HCT116 (cell line): Measurements from ENCODE around the gene RANBP17. TPM values are rescaled to one million over a fixed set of nuclear protein-coding genes. Genes with fewer than 3 reads are reported as not detected.

Experiments used
- ATAC-seq: fragments of 200-7000 bp; cut with Tn5 transposase; 2 replicates; pipeline ENCODE4 v1.9.1; 2020; ENCODE audit warnings: mild to moderate bottlenecking, moderate library complexity
- BruUV-seq: library from RNA; stranded (reverse); fragments of 400-500 nt; replicated peaks from 2 replicates; lab custom pipeline; 2021; lab: Mats Ljungman, UMichigan
- CTCF ChIA-PET: fragments of 300-600 bp; sonication (Branson Sonifier 250); formaldehyde crosslinking; loops from one replicate; lab custom pipeline; 2021; ENCODE audit warnings: antibody characterized with exemption; lab: Charles Lee
- POLR2A ChIA-PET: fragments of 300-600, 350-600 bp; sonication (Branson Sonifier 250); formaldehyde crosslinking; loops from one replicate; lab custom pipeline; 2021; ENCODE audit warnings: antibody characterized with exemption; lab: Charles Lee
- RAD21 ChIA-PET, 2 experiments: fragments of 300-600 bp; sonication (Branson Sonifier 250); formaldehyde crosslinking; loops; one replicate each; lab custom pipeline; 2023; ENCODE audit warnings: low total read pairs in 2 of 2; ENCODE audit not compliant: uncharacterized antibody in 2 of 2, unreplicated experiment in 2 of 2, low non-redundant PET in 1 of 2; lab: Charles Lee
- DNase-seq: peaks from one replicate; pipeline ENCODE4 v3.0.0-alpha.2; 2010; ENCODE audit warnings: low read depth, low spot score
- H2AFZ ChIP-seq: fragments of 200-600 bp; shearing (Covaris generic), sonication (generic); 2 replicates; pipeline ENCODE4 v1.6.1; 2017; ENCODE audit warnings: low read depth, mixed run types, mixed read lengths, antibody characterized with exemption, low read length; ENCODE audit not compliant: poor library complexity, severe bottlenecking
- H3K27ac ChIP-seq: 2 replicates; pipeline ENCODE4 v1.5.1; 2012; ENCODE audit warnings: low read depth, low read length
- H3K27me3 ChIP-seq: fragments of 200-600 bp; sonication (generic); 2 replicates; pipeline ENCODE4 v1.6.1; 2016; ENCODE audit warnings: mixed run types, low read length, mixed read lengths; ENCODE audit not compliant: insufficient read depth
- H3K36me3 ChIP-seq, 2 experiments: fragments of 200-500 bp in 1 of 2; fragments of 200-600 bp in 1 of 2; sonication (Bioruptor generic) in 1 of 2; sonication (generic) in 1 of 2; 2 replicates each; pipeline versions ENCODE4 v1.5.1 to v1.6.1; 2014 to 2016; ENCODE audit warnings: low read length in 2 of 2, inconsistent platforms in 1 of 2, mixed read lengths in 1 of 2, mixed run types in 1 of 2; ENCODE audit not compliant: insufficient read depth in 2 of 2, control insufficient read depth in 1 of 2
- H3K4me1 ChIP-seq, 2 experiments: fragments of 200-600 bp in 1 of 2; sonication (generic) in 1 of 2; 2 replicates each; pipeline versions ENCODE4 v1.5.1 to v1.6.1; 2012 to 2017; ENCODE audit warnings: low read length in 2 of 2, inconsistent platforms in 1 of 2, mild to moderate bottlenecking in 1 of 2, mixed read lengths in 1 of 2, mixed run types in 1 of 2, moderate library complexity in 1 of 2; ENCODE audit not compliant: insufficient read depth in 2 of 2, control insufficient read depth in 1 of 2
- H3K4me2 ChIP-seq: fragments of 200-600 bp; sonication (generic); 2 replicates; pipeline ENCODE4 v1.6.1; 2017; ENCODE audit warnings: mixed run types, low read length, mixed read lengths
- H3K4me3 ChIP-seq, 2 experiments: fragments of 200-600 bp in 1 of 2; sonication (generic) in 1 of 2; replicated peaks in 1 of 2; 2 replicates each; pipeline ENCODE4 v1.5.1; 2011 to 2016; ENCODE audit warnings: low read length in 2 of 2, control low read depth in 1 of 2, low read depth in 1 of 2, mild to moderate bottlenecking in 1 of 2, mixed read lengths in 1 of 2, mixed run types in 1 of 2
- H3K79me2 ChIP-seq: fragments of 200-600 bp; sonication (generic); 2 replicates; pipeline ENCODE4 v1.6.1; 2017; ENCODE audit warnings: mild to moderate bottlenecking, mixed run types, low read length, moderate library complexity, mixed read lengths; ENCODE audit not compliant: insufficient read depth
- H3K9ac ChIP-seq: fragments of 200-600 bp; sonication (generic); 2 replicates; pipeline ENCODE4 v1.6.1; 2016; ENCODE audit warnings: low read length, mixed read lengths
- H3K9me2 ChIP-seq: fragments of 200-600 bp; sonication (generic), shearing (Covaris generic); 2 replicates; pipeline ENCODE4 v1.6.1; 2017; ENCODE audit warnings: mixed run types, mild to moderate bottlenecking, moderate library complexity; ENCODE audit not compliant: insufficient read depth
- H3K9me3 ChIP-seq, 2 experiments: fragments of 200-500 bp in 1 of 2; fragments of 200-600 bp in 1 of 2; sonication (Bioruptor generic) in 1 of 2; sonication (generic) in 1 of 2; 2 replicates each; pipeline ENCODE4 v1.6.1; 2014 to 2017; ENCODE audit warnings: low read length in 2 of 2, mixed read lengths in 2 of 2, inconsistent platforms in 1 of 2, low read depth in 1 of 2, mild to moderate bottlenecking in 1 of 2, mixed run types in 1 of 2, moderate library complexity in 1 of 2; ENCODE audit not compliant: control insufficient read depth in 1 of 2, insufficient read depth in 1 of 2
- H4K20me1 ChIP-seq: fragments of 200-600 bp; sonication (generic), shearing (Covaris generic); 2 replicates; pipeline ENCODE4 v1.6.1; 2017; ENCODE audit warnings: mixed run types, mild to moderate bottlenecking, moderate library complexity; ENCODE audit not compliant: insufficient read depth
- CBX3 ChIP-seq: IDR thresholded peaks from 2 replicates; pipeline ENCODE4 v1.6.1; 2012; ENCODE audit warnings: low read depth
- CEBPB ChIP-seq: IDR thresholded peaks from 2 replicates; pipeline ENCODE4 v1.6.1; 2012; ENCODE audit warnings: low read depth
- EGR1 ChIP-seq: IDR thresholded peaks from 2 replicates; pipeline ENCODE4 v1.6.1; 2012; ENCODE audit warnings: low read depth
- ELF1 ChIP-seq: IDR thresholded peaks from 2 replicates; pipeline ENCODE4 v1.6.1; 2012; ENCODE audit warnings: low read depth, borderline replicate concordance
- EZH2 ChIP-seq: fragments of 200-600 bp; sonication (generic); IDR thresholded peaks from 2 replicates; pipeline ENCODE4 v1.6.1; 2017; ENCODE audit warnings: antibody characterized with exemption, mixed run types
- EZH2phosphoT487 ChIP-seq: fragments of 200-600 bp; IDR thresholded peaks from 2 replicates; pipeline ENCODE4 v1.6.1; 2018; ENCODE audit warnings: antibody characterized with exemption, borderline replicate concordance
- FOSL1 ChIP-seq: IDR thresholded peaks from 2 replicates; pipeline ENCODE4 v1.6.1; 2012; ENCODE audit warnings: low read depth
- JUND ChIP-seq: IDR thresholded peaks from 2 replicates; pipeline ENCODE4 v1.6.1; 2012
- POLR2A ChIP-seq: IDR thresholded peaks from 2 replicates; pipeline ENCODE4 v1.7.0; 2011; ENCODE audit warnings: borderline replicate concordance; ENCODE audit not compliant: insufficient read depth, insufficient read length; ENCODE audit errors: extremely low read depth
- POLR2AphosphoS5 ChIP-seq: IDR thresholded peaks from 2 replicates; pipeline ENCODE4 v1.6.1; 2011; ENCODE audit warnings: mild to moderate bottlenecking, low read depth, low read length, moderate library complexity
- RAD21 ChIP-seq: IDR thresholded peaks from 2 replicates; pipeline ENCODE4 v1.6.1; 2012; ENCODE audit warnings: low read depth, mild to moderate bottlenecking
- SIN3A ChIP-seq: IDR thresholded peaks from 2 replicates; pipeline ENCODE4 v1.6.1; 2012; ENCODE audit warnings: low read depth
- TCF7L2 ChIP-seq: IDR thresholded peaks from 2 replicates; pipeline ENCODE4 v1.7.0; 2011; ENCODE audit warnings: borderline replicate concordance, inconsistent platforms; ENCODE audit not compliant: insufficient read depth, insufficient read length; ENCODE audit errors: extremely low read depth
- YY1 ChIP-seq: IDR thresholded peaks from 2 replicates; pipeline ENCODE4 v1.6.1; 2011; ENCODE audit warnings: low read length, low read depth, moderate library complexity, mild to moderate bottlenecking; ENCODE audit not compliant: insufficient replicate concordance; ENCODE audit errors: extremely low read depth
- ZFX ChIP-seq: fragments of 450-650 bp; IDR thresholded peaks from 2 replicates; pipeline ENCODE4 v1.6.1; 2017
- ZNF274 ChIP-seq: fragments of 200-500 bp; sonication (Bioruptor generic); IDR thresholded peaks from 2 replicates; pipeline ENCODE4 v1.6.1; 2014; ENCODE audit warnings: mild to moderate bottlenecking, low read depth, low read length, inconsistent platforms
- intact Hi-C: fragments of 100-400 bp; cut with micrococcal nuclease; formaldehyde crosslinking; loops from 2 replicates; pipeline ENCODE4 v1.10.0; 2022
- total RNA-seq: library from RNA; stranded (reverse); gene quantifications from one replicate; pipeline ENCODE4 v1.2.1, GENCODE V29; 2021; ENCODE audit not compliant: unreplicated experiment
- TF ChIP-seq, protein P1 (sequence below): IDR thresholded peaks from 2 replicates; pipeline ENCODE4 v1.6.1; 2011; ENCODE audit warnings: mild to moderate bottlenecking, low read length, moderate library complexity; ENCODE audit not compliant: insufficient replicate concordance; ENCODE audit errors: extremely low read depth
- TF ChIP-seq, protein P2 (sequence below): IDR thresholded peaks from 2 replicates; pipeline ENCODE4 v1.6.1; 2012; ENCODE audit warnings: low read depth
- TF ChIP-seq, protein P3 (sequence below): IDR thresholded peaks from 2 replicates; pipeline ENCODE4 v1.6.1; 2012
- TF ChIP-seq, protein P4 (sequence below), 3 experiments: fragments of 200-600 bp in 1 of 3; sonication (generic) in 1 of 3; IDR thresholded peaks in 2 of 3; conservative IDR thresholded peaks in 1 of 3; 2 replicates each; pipeline ENCODE4 v1.5.1; 2012 to 2017; ENCODE audit warnings: low read depth in 2 of 3, low read length in 2 of 3, antibody characterized with exemption in 1 of 3, borderline replicate concordance in 1 of 3, control low read depth in 1 of 3, mild to moderate bottlenecking in 1 of 3, mixed read lengths in 1 of 3, mixed run types in 1 of 3, moderate library complexity in 1 of 3; ENCODE audit not compliant: insufficient read depth in 1 of 3

The RANBP17 gene
- total RNA-seq, 1 experiment from 2014 or later, result 18.2 TPM

DNA sequence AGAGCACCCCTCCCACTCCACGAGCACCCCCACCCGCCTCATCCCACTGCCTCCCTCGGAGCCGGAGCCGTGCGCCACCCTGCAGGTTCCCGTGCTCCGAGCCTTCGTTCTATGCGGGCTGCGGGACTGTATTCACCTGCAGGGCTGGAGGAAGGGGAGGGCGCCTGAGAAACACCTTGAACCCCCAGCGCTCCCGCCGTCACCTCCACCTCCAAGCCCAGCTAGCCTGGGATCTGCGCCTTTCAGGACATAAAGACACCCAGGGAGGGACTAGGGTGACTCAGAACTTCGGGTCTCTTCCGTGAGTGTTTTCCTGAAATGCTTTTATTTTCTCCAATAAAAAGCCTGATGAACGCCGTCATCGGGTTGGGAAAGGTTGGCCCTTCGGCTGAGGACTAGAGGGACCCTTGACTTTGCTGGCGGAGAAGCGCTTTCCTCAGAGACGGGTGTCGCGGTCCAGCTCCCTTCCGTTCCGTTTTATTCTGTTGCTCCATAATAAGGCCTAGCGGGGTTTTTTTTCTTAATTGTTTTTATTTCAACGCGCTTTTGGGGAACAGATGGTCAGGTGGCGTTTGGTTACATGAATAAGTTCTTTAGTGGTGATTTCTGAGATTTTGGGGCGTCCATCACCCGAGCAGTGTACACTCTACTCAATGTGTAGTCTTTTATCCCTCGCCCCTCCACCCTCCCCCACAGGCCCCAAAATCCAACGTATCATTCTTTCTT is 451.8 kb downstream of the RANBP17 start:
- no peaks in the 10 kb centered on the region for H3K27me3 ChIP-seq

More for the DNA sequence above, 451.8 kb downstream of the RANBP17 start:
- Histone ChIP-seq H3K9ac (no peak overlapping the region), H3K79me2 (no peaks in the 10 kb centered on the region), H3K4me2 (no peak overlapping the region), H3K36me3 (no peaks in the 10 kb centered on the region), H3K4me3 (no peak overlapping the region), H3K9me3 (no peaks in the 10 kb centered on the region), H4K20me1 (no peaks in the 10 kb centered on the region), H3K9me2 (no peaks in the 10 kb centered on the region), H3K4me1 (no peaks in the 10 kb centered on the region), H2AFZ (no peak overlapping the region), H3K27ac (no peak overlapping the region)
- no peak for DNase-seq
- ChIA-PET CTCF (no interaction called here), POLR2A (no interaction called here), RAD21 (no interaction called here)
- intact Hi-C loops, result no loop called here
- BruUV-seq, result no TSS peak
- ATAC-seq, result no peak
- no peak for TF ChIP-seq FOSL1
- TF ChIP-seq JUND, result no peak
- no peak for TF ChIP-seq ZFX
- TF ChIP-seq, protein P1, sequence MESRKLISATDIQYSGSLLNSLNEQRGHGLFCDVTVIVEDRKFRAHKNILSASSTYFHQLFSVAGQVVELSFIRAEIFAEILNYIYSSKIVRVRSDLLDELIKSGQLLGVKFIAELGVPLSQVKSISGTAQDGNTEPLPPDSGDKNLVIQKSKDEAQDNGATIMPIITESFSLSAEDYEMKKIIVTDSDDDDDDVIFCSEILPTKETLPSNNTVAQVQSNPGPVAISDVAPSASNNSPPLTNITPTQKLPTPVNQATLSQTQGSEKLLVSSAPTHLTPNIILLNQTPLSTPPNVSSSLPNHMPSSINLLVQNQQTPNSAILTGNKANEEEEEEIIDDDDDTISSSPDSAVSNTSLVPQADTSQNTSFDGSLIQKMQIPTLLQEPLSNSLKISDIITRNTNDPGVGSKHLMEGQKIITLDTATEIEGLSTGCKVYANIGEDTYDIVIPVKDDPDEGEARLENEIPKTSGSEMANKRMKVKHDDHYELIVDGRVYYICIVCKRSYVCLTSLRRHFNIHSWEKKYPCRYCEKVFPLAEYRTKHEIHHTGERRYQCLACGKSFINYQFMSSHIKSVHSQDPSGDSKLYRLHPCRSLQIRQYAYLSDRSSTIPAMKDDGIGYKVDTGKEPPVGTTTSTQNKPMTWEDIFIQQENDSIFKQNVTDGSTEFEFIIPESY, result no peak
- no peak for TF ChIP-seq RAD21
- TF ChIP-seq YY1, result no peak
- no peak for TF ChIP-seq CEBPB
- no peak for TF ChIP-seq ELF1
- TF ChIP-seq, protein P2, sequence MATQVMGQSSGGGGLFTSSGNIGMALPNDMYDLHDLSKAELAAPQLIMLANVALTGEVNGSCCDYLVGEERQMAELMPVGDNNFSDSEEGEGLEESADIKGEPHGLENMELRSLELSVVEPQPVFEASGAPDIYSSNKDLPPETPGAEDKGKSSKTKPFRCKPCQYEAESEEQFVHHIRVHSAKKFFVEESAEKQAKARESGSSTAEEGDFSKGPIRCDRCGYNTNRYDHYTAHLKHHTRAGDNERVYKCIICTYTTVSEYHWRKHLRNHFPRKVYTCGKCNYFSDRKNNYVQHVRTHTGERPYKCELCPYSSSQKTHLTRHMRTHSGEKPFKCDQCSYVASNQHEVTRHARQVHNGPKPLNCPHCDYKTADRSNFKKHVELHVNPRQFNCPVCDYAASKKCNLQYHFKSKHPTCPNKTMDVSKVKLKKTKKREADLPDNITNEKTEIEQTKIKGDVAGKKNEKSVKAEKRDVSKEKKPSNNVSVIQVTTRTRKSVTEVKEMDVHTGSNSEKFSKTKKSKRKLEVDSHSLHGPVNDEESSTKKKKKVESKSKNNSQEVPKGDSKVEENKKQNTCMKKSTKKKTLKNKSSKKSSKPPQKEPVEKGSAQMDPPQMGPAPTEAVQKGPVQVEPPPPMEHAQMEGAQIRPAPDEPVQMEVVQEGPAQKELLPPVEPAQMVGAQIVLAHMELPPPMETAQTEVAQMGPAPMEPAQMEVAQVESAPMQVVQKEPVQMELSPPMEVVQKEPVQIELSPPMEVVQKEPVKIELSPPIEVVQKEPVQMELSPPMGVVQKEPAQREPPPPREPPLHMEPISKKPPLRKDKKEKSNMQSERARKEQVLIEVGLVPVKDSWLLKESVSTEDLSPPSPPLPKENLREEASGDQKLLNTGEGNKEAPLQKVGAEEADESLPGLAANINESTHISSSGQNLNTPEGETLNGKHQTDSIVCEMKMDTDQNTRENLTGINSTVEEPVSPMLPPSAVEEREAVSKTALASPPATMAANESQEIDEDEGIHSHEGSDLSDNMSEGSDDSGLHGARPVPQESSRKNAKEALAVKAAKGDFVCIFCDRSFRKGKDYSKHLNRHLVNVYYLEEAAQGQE, result no peak
- no peak for TF ChIP-seq EZH2
- no peak for TF ChIP-seq EGR1
- no peak for TF ChIP-seq TCF7L2
- TF ChIP-seq, protein P3, sequence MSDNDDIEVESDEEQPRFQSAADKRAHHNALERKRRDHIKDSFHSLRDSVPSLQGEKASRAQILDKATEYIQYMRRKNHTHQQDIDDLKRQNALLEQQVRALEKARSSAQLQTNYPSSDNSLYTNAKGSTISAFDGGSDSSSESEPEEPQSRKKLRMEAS, result no peak
- no peak for TF ChIP-seq ZNF274
- no peak for TF ChIP-seq POLR2AphosphoS5
- no peak for TF ChIP-seq EZH2phosphoT487
- no peak for TF ChIP-seq SIN3A
- no peak for TF ChIP-seq CBX3
- TF ChIP-seq, protein P4, sequence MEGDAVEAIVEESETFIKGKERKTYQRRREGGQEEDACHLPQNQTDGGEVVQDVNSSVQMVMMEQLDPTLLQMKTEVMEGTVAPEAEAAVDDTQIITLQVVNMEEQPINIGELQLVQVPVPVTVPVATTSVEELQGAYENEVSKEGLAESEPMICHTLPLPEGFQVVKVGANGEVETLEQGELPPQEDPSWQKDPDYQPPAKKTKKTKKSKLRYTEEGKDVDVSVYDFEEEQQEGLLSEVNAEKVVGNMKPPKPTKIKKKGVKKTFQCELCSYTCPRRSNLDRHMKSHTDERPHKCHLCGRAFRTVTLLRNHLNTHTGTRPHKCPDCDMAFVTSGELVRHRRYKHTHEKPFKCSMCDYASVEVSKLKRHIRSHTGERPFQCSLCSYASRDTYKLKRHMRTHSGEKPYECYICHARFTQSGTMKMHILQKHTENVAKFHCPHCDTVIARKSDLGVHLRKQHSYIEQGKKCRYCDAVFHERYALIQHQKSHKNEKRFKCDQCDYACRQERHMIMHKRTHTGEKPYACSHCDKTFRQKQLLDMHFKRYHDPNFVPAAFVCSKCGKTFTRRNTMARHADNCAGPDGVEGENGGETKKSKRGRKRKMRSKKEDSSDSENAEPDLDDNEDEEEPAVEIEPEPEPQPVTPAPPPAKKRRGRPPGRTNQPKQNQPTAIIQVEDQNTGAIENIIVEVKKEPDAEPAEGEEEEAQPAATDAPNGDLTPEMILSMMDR (IDR thresholded peaks at IDR 0.05 in 2 of 3, conservative IDR thresholded peaks at IDR 0.05 in 1 of 3; ENCODE audit: borderline replicate concordance in 1 of 3, insufficient read depth in 1 of 3, low read depth in 2 of 3, low read length in 2 of 3), result no peak
- no peak for TF ChIP-seq POLR2A
